ENCODE results near the gene LSS. TPM values are rescaled to one million over a fixed set of nuclear protein-coding genes. Genes with fewer than 3 reads are reported as not detected.

Gene LSS
- total and polyA plus RNA-seq, 4 donors: 27.6 to 194 (median 89.3) TPM

GRCh38 chr21:46165098-46165497, 63.5 kb downstream of the LSS start:
- no peaks in the 10 kb centered on the region for H3K27me3 ChIP-seq (ENCODE audit: control insufficient read depth in 4 of 4, insufficient read depth in 4 of 4, low read length in 3 of 4)
- H3K27ac ChIP-seq (ENCODE audit: low read depth in 1 of 2, low read length in 2 of 2): no peak overlapping the region
- no peak for DNase-seq (ENCODE audit: low spot score)
- no peaks in the 10 kb centered on the region for H3K4me1 ChIP-seq (ENCODE audit: control insufficient read depth in 4 of 4, insufficient read depth in 4 of 4, low read length in 3 of 4)
- H3K9ac ChIP-seq (ENCODE audit: low read depth in 1 of 2, low read length in 2 of 2): no peak overlapping the region
- H3K36me3 ChIP-seq (ENCODE audit: control insufficient read depth in 4 of 4, insufficient read depth in 3 of 4, low read depth in 1 of 4, low read length in 3 of 4): no peaks in the 10 kb centered on the region
- no peak overlapping the region for H3K4me3 ChIP-seq (ENCODE audit: low read depth in 1 of 3, low read length in 3 of 3)
- H3K9me3 ChIP-seq (ENCODE audit: control insufficient read depth in 4 of 4, low read length in 3 of 4): no peaks in the 10 kb centered on the region
- TF ChIP-seq EGR1 (IDR thresholded peaks at IDR 0.05; ENCODE audit: low read depth in 2 of 2) (no peak), YY1 (IDR thresholded peaks at IDR 0.05) (no peak), FOXA1 (IDR thresholded peaks at IDR 0.05) (no peak), RAD21 (IDR thresholded peaks at IDR 0.05) (no peak), FOXA2 (IDR thresholded peaks at IDR 0.05) (no peak), SP1 (IDR thresholded peaks at IDR 0.05) (no peak), REST (IDR thresholded peaks at IDR 0.05) (no peak), HNF4G (IDR thresholded peaks at IDR 0.05) (no peak), NR2F2 (IDR thresholded peaks at IDR 0.05) (no peak), GABPA (IDR thresholded peaks at IDR 0.05 in 1 of 2, conservative IDR thresholded peaks at IDR 0.05 in 1 of 2) (no peak), CTCF (IDR thresholded peaks at IDR 0.05; ENCODE audit: low read depth, low read length, missing input control) (no peak), TAF1 (conservative IDR thresholded peaks at IDR 0.05) (no peak), RXRA (IDR thresholded peaks at IDR 0.05) (no peak), MAX (IDR thresholded peaks at IDR 0.05) (no peak), ZBTB33 (IDR thresholded peaks at IDR 0.05) (no peak), ATF3 (IDR thresholded peaks at IDR 0.05) (no peak), JUND (IDR thresholded peaks at IDR 0.05) (no peak), HNF4A (conservative IDR thresholded peaks at IDR 0.05) (no peak)
